NCI-H774 (cell line): ENCODE results near the gene FHAD1.
"Not testable (repeated sequence)": the region's sequence is repeated elsewhere in the genome, so short reads cannot be mapped to it uniquely, and the experiment has no call there.

Experiments used
- DNase-seq: peaks from one replicate; lab custom pipeline; 2025; lab: John Stamatoyannopoulos, UW

FHAD1 gene

GRCh38 chr1:15276691-15277446 lies 29.8 kb downstream of the FHAD1 start:
- DNase-seq = no peak

- no peak for DNase-seq
Observed at GRCh38 chr1:15277447-15277838, 30.4 kb downstream of the FHAD1 start.

- DNase-seq = no peak
Observed at GRCh38 chr1:15277933-15278332, 30.9 kb downstream of the FHAD1 start.

- DNase-seq = no peak
Observed at GRCh38 chr1:15279576-15280230, 32.7 kb downstream of the FHAD1 start.

GRCh38 chr1:15280416-15280815 lies 33.4 kb downstream of the FHAD1 start:
- no peak for DNase-seq

- no peak for DNase-seq
Observed at GRCh38 chr1:15282038-15282437, 35.0 kb downstream of the FHAD1 start.

GRCh38 chr1:15282810-15283474 lies 35.9 kb downstream of the FHAD1 start:
- DNase-seq = no peak

- DNase-seq = no peak
Observed at GRCh38 chr1:15283526-15283925, 36.5 kb downstream of the FHAD1 start.

GRCh38 chr1:15286452-15286851 lies 39.4 kb downstream of the FHAD1 start:
- DNase-seq = no peak

- no peak for DNase-seq
Observed at GRCh38 chr1:15287035-15287979, 40.3 kb downstream of the FHAD1 start.

- DNase-seq = no peak
Observed at GRCh38 chr1:15288173-15288926, 41.3 kb downstream of the FHAD1 start.

GRCh38 chr1:15289251-15289651 lies 42.2 kb downstream of the FHAD1 start:
- no peak for DNase-seq

- DNase-seq = no peak
Observed at GRCh38 chr1:15290382-15290781, 43.4 kb downstream of the FHAD1 start.

- DNase-seq = no peak
Observed at GRCh38 chr1:15295696-15296095, 48.7 kb downstream of the FHAD1 start.

GRCh38 chr1:15296585-15297321 lies 49.7 kb downstream of the FHAD1 start:
- no peak for DNase-seq

GRCh38 chr1:15297975-15298374 lies 51.0 kb downstream of the FHAD1 start:
- DNase-seq = not testable (repeated sequence)

GRCh38 chr1:15299179-15299578 lies 52.2 kb downstream of the FHAD1 start:
- DNase-seq = no peak

- no peak for DNase-seq
Observed at GRCh38 chr1:15299806-15300205, 52.8 kb downstream of the FHAD1 start.

GRCh38 chr1:15303935-15304334 lies 56.9 kb downstream of the FHAD1 start:
- no peak for DNase-seq

GRCh38 chr1:15304708-15305467 lies 57.9 kb downstream of the FHAD1 start:
- DNase-seq = no peak
